Hematopoietic multipotent progenitor cell treated with erythropoietin and hydrocortisone succinate and interleukin-3 and kit ligand, for 17 days (in vitro differentiated cells): Measurements from ENCODE around the gene DCLK1.

Source experiments
- DNase-seq: peaks from one replicate; pipeline ENCODE4 v3.0.0-alpha.2; 2015; ENCODE audit warnings: low spot score

Gene DCLK1

GRCh38 chr13:36131222-36131930 lies at the start of gene DCLK1:
Gene DCLK1 (minus strand): TSS chr13:36131382.
- DNase-seq: no peak

- no peak for DNase-seq
Measured at GRCh38 chr13:36175621-36176020, 44.4 kb upstream of the DCLK1 start.

GRCh38 chr13:36174923-36175322 lies 43.7 kb upstream of the DCLK1 start:
- DNase-seq: no peak

GRCh38 chr13:36173571-36174322 lies 42.6 kb upstream of the DCLK1 start:
- DNase-seq: no peak

- no peak for DNase-seq
Measured at GRCh38 chr13:36166046-36166445, 34.9 kb upstream of the DCLK1 start.

DNA sequence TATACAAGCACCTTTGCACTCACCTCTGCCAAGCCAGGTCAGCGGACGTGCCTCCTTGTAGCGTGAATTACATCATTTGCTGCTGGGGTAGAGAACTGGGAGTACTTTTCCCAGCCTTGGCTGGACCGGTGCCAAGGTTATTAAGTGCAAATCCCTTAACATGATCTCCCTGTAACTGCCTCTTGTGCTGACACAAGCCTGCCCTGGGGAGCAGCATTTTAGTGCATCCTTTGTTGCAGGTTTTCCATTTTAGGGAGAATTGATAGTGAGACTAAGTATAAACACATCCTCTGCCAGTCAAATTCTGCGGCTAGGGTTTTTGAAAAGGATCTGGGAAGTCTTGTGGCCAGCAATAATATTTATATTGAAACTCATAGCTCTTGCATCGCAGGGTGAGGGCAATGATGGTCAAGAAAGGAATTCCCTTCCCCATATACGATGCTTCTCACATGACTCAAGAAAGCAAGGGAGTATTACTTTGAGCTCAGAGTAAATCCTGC lies 32.7 kb upstream of the DCLK1 start:
- DNase-seq: no peak

GRCh38 chr13:36163286-36163685 lies 32.1 kb upstream of the DCLK1 start:
- DNase-seq: no peak

DNA sequence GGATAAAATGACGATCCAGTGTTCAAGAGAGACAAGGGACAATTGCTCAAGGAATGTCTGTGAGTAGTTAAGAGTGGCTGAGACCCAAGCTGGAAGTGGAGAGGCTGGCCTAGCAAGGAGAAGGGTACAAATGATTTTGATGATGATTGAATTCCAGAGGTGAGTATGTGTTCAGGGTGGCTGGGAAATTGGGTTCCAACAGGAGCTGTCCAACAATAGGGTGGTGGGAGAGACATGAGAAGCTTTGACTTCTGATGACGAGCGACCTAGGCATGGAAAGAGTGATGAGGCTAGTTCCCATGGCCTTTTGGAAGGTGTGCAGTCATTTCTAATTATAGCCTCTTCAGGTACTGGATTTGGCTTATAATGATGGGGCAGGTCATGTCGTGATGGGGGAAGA lies 29.1 kb upstream of the DCLK1 start:
- no peak for DNase-seq

- no peak for DNase-seq
Measured at GRCh38 chr13:36158611-36159010, 27.4 kb upstream of the DCLK1 start.

DNA sequence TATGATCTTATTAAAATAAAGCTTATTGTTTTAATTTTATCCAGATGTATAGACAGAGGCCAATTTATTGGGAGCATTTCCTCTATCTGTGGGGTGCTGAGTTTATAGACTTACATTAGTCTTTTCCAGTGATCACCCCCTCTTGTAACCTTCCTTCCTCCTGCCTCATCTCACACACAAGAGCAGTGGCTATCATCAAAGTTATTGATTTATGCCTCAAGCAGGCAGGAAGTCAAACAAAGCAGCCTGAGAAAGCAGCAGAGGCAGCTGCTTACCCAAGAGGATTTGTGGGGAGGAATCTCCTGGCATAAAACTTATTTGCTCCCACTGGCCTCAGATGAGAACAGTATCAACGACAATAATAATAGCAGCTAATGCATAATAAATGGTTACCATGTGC lies 26.3 kb upstream of the DCLK1 start:
- DNase-seq: no peak

GRCh38 chr13:36154567-36155291 lies 23.5 kb upstream of the DCLK1 start:
- no peak for DNase-seq

GRCh38 chr13:36151591-36151990 lies 20.4 kb upstream of the DCLK1 start:
- no peak for DNase-seq

GRCh38 chr13:36148446-36148845 lies 17.3 kb upstream of the DCLK1 start:
- no peak for DNase-seq

- no peak for DNase-seq
Measured at GRCh38 chr13:36147330-36147729, 16.1 kb upstream of the DCLK1 start.

DNA sequence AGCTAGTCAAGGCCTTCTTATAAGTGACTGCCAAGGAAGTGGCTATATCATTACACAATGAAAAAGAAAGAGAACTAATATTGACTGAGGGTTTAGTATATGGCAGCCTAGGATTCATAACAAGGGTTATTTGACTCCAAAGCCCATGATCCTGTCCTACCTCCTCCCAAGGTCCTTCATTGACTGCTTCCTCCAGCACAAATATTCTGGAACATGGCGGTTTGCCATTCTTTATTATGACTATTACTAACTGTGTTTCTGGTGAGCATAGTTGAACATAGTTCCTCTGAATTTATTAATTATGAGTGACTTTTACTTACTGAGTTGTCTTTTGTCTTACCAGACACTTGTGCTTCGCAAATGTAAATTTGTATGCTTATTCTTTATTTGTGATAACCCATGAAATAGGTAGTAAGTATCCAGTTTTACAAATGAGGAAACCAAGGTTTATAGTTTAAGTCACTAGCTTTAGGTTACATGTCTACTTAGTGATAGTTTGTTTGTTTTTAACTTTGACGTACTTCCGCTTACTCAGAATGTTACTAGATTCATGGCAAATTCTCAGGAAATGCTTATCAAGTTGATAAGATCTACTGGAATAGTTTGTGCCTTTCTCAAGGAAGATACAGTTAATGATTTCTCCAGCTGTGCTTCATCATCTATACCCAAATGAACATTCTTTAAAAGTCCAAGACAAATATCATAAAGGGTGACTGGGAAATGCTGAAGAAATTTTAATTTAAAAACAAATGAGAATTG lies 15.5 kb upstream of the DCLK1 start:
- no peak for DNase-seq

DNA sequence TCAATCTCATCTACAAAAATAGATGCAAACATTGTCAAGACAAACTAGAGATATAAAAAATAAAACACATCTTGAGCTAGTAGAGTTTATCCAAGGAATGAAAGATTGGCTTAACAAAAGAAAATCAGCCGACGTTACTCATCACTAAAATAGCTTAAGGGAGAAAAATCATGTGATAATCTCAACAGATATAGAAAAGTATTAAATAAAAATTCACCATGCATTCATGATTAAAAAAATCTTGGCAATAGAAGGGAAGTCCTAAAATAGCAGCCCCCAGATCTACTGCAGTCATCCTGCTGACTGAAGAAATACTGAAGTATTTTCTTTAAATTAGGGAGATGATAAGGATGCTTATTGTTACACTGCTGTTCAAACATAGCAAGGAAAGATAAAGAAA lies 12.6 kb upstream of the DCLK1 start:
- no peak for DNase-seq

DNA sequence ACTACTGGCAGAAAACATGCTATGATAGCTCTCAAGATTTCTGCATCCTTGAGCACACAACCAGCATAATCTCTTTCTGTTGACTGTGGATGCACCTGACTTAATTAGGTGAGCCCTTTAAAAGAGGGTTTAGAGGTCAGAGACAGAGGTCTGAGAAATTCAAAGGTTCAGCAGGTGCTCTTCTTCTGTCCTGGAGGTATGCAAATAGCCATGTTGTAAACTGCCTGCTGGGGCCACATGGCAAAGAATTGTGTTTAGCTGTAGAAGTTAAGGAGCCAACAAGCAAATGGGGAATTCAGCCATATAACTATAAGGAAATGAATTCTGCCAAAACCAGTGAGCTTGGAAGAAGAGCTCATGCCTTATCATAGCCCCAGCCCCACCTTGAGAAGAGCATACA lies 11.6 kb upstream of the DCLK1 start:
- DNase-seq: no peak

- DNase-seq: no peak
Measured at GRCh38 chr13:36135876-36136275, 4.7 kb upstream of the DCLK1 start.

GRCh38 chr13:36134632-36135031 lies 3.5 kb upstream of the DCLK1 start:
- DNase-seq: no peak

DNA sequence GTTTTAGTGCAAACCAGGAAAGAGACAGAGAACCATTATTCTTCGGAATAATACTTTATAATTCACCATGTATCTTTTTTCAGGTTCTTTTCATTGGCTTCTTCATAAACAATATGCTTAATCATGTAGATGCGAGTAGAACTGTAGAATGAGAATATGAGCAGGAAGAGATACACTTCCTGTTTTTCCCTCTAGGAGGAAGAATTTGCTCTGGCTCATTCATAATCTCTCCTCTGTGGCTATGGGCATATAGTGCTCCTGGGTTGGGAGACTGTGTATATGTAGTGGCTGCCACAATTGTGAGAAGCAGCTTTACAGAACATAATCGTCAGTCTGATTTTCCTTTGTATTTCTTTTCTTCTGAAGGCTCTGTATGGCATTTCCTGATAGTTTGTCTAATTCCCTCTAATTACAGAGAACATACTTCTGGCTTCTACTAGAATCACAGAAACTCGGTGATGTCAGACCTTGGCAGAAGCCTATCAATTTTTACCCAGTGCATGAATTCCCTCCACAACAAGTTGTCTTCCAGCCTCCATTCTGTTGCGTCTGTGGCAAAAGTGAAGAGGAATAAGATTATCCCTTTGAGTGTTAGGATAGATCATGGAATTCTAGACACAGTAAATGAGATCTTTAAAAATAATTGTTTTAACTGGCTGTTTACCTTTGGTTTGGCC lies 2.9 kb upstream of the DCLK1 start:
- no peak for DNase-seq

DNA sequence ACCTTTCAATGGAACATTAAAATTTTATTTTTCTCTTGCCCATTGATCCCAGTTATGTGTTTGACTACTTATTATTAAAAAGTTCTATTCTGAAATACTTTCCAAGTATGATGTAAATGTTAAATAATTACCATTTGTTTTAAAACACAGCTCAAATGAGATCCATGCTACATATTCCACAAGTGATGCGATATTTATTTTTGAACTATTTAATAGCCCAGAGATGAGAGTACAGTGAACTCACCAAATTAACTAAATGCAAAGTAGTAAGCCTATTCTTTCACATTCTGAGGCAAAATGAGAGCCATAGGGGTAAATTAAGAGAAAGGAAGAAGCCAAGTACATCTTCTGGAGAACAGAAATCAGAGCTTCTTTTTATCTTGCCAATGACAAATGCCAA lies 1.2 kb upstream of the DCLK1 start:
- no peak for DNase-seq

GRCh38 chr13:36131931-36132297 lies 732 bp upstream of the DCLK1 start:
- no peak for DNase-seq
